Fibroblast of lung (primary cell): ENCODE results near the gene TMEM269. TPM values are rescaled to one million over a fixed set of nuclear protein-coding genes. Genes with fewer than 3 reads are reported as not detected.

ENCODE experiments used
- DNase-seq, 2 donors: peaks; one replicate each; pipeline versions ENCODE4 v3.0.0 to v3.0.0-alpha.2; 2010; ENCODE audit warnings: low read depth in 2 of 2
- H2AFZ ChIP-seq: 2 replicates; pipeline ENCODE4 v1.5.1; 2012; ENCODE audit warnings: low read length, control low read depth, inconsistent platforms
- H3K27ac ChIP-seq: 2 replicates; pipeline ENCODE4 v1.5.1; 2011; ENCODE audit warnings: low read length, control low read depth; ENCODE audit not compliant: insufficient read depth
- H3K27me3 ChIP-seq: 2 replicates; pipeline ENCODE4 v1.5.1; 2011; ENCODE audit warnings: mild to moderate bottlenecking, low read length; ENCODE audit not compliant: control insufficient read depth, insufficient read depth
- H3K36me3 ChIP-seq: 2 replicates; pipeline ENCODE4 v1.5.1; 2011; ENCODE audit warnings: low read length; ENCODE audit not compliant: control insufficient read depth, insufficient read depth
- H3K4me1 ChIP-seq: 2 replicates; pipeline ENCODE4 v1.5.1; 2011; ENCODE audit warnings: low read length; ENCODE audit not compliant: control insufficient read depth, insufficient read depth; ENCODE audit errors: extremely low read depth
- H3K4me2 ChIP-seq: 2 replicates; pipeline ENCODE4 v1.5.1; 2011; ENCODE audit warnings: low read length, control low read depth; ENCODE audit not compliant: insufficient read depth; ENCODE audit errors: extremely low read depth
- H3K4me3 ChIP-seq, 4 experiments: fragments of 200-600 bp in 1 of 4; sonication (generic) in 1 of 4; replicated peaks in 1 of 4; 2 replicates each; pipeline ENCODE4 v1.5.1; 2011 to 2016; ENCODE audit warnings: low read length in 4 of 4, low read depth in 3 of 4, mild to moderate bottlenecking in 3 of 4, control low read depth in 2 of 4, inconsistent platforms in 1 of 4, mixed read lengths in 1 of 4; ENCODE audit not compliant: insufficient read depth in 1 of 4; ENCODE audit errors: control extremely low read depth in 1 of 4
- H3K79me2 ChIP-seq: 2 replicates; pipeline ENCODE4 v1.5.1; 2012; ENCODE audit warnings: mild to moderate bottlenecking, low read length, inconsistent platforms; ENCODE audit not compliant: control insufficient read depth, insufficient read depth
- H3K9ac ChIP-seq: 2 replicates; pipeline ENCODE4 v1.5.1; 2011; ENCODE audit warnings: mild to moderate bottlenecking, low read length, control low read depth; ENCODE audit not compliant: insufficient read depth
- H3K9me3 ChIP-seq: 2 replicates; pipeline ENCODE4 v1.5.1; 2012; ENCODE audit warnings: low read depth, low read length; ENCODE audit not compliant: control insufficient read depth, insufficient read depth
- H4K20me1 ChIP-seq: 2 replicates; pipeline ENCODE4 v1.5.1; 2011; ENCODE audit warnings: low read length; ENCODE audit not compliant: control insufficient read depth, insufficient read depth; ENCODE audit errors: extremely low read depth
- EZH2 ChIP-seq: IDR thresholded peaks from 2 replicates; pipeline ENCODE4 v1.5.1; 2012; ENCODE audit warnings: low read length, control low read depth, mild to moderate bottlenecking; ENCODE audit errors: missing control alignments
- polyA plus RNA-seq, 2 donors: library from polyadenylated mRNA; depleted of rRNA in 1 of 2; stranded (reverse) in 1 of 2; unstranded in 1 of 2; fragments of >200 nt; gene quantifications; 2 replicates each; pipeline ENCODE4 v1.2.1, GENCODE V29; 2011 to 2012; ENCODE audit warnings: missing spikeins in 1 of 2
- total RNA-seq: library from RNA; depleted of rRNA; stranded (reverse); fragments of >200 nt; gene quantifications from 2 replicates; pipeline ENCODE4 v1.2.1, GENCODE V29; 2014
- TF ChIP-seq, protein P1 (sequence below), 2 donors: IDR thresholded peaks in 1 of 2; conservative IDR thresholded peaks in 1 of 2; 1 replicate in 1 of 2; 2 replicates in 1 of 2; pipeline ENCODE4 v1.5.1; 2011 to 2012; ENCODE audit warnings: low read length in 2 of 2, control low read depth in 1 of 2, inconsistent platforms in 1 of 2, low read depth in 1 of 2, mild to moderate bottlenecking in 1 of 2

Gene TMEM269
- total and polyA plus RNA-seq, 2 donors (not counting 1 experiment from before 2014, with no cell fraction given): 0.10 to 0.17 TPM

DNA sequence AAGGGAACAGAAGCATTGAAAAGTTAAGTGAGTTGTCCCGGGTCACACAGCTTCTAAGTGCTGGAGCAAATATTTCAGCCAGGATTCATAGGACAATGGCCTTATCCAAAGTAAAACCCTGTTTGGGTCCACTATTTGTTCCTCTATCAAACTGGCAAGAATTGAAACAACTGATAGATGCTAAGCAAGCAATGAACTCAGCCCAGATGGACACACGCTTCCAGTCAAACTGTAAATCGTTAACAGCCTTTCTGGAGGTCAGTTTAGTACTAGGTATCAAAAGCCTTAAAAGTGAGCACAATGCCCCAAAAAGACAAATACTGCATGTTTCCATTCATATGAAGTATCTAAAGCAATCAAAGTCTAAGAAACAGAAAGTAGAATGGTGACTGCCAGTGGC is 33.2 kb downstream of the TMEM269 start:
- Histone ChIP-seq H4K20me1 (no peaks in the 10 kb centered on the region), H3K4me3 (peak overlapping the region in 2 of 4 experiments; percentile 76 to 79), H3K36me3 (no peaks in the 10 kb centered on the region), H3K27ac (no peak overlapping the region), H3K9ac (no peak overlapping the region), H3K27me3 (no peaks in the 10 kb centered on the region), H3K4me2 (peak overlapping the region; percentile 73), H3K9me3 (no peaks in the 10 kb centered on the region), H3K4me1 (peaks cover 2% of the 10 kb centered on the region), H3K79me2 (peaks cover 2% of the 10 kb centered on the region), H2AFZ (no peak overlapping the region)
- TF ChIP-seq EZH2: no peak
- TF ChIP-seq, protein P1, sequence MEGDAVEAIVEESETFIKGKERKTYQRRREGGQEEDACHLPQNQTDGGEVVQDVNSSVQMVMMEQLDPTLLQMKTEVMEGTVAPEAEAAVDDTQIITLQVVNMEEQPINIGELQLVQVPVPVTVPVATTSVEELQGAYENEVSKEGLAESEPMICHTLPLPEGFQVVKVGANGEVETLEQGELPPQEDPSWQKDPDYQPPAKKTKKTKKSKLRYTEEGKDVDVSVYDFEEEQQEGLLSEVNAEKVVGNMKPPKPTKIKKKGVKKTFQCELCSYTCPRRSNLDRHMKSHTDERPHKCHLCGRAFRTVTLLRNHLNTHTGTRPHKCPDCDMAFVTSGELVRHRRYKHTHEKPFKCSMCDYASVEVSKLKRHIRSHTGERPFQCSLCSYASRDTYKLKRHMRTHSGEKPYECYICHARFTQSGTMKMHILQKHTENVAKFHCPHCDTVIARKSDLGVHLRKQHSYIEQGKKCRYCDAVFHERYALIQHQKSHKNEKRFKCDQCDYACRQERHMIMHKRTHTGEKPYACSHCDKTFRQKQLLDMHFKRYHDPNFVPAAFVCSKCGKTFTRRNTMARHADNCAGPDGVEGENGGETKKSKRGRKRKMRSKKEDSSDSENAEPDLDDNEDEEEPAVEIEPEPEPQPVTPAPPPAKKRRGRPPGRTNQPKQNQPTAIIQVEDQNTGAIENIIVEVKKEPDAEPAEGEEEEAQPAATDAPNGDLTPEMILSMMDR (conservative IDR thresholded peaks at IDR 0.05 in 1 of 2, IDR thresholded peaks at IDR 0.05 in 1 of 2; ENCODE audit: low read depth in 1 of 2, low read length in 2 of 2): no peak
- DNase-seq: no peak

DNA sequence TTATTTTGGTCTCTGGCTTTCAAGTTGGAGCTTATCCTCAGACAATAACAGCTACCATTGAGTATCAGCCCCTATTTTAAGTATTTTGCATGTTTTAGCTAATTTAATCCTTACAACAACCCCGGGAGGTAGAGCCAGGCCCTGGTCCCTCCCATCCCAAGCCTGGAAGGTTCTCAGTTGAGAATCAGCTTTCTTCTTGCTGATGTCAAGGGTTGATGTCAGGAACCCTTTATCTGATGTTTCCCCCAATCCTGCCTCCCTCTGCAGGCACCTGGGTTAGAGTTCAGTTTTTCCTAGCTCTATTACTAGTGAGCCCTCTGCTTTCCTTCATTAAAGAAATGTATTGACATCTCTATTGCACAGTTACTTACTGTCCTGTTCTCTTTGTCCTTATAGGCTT is 36.0 kb downstream of the TMEM269 start:
- H3K27me3 ChIP-seq: no peaks in the 10 kb centered on the region
- H3K36me3 ChIP-seq: no peaks in the 10 kb centered on the region
- peaks cover 2% of the 10 kb centered on the region for H3K79me2 ChIP-seq
- H3K4me3 ChIP-seq: no peak overlapping the region
- H3K9ac ChIP-seq: no peak overlapping the region
- DNase-seq: no peak
- H2AFZ ChIP-seq: no peak overlapping the region
- H3K4me2 ChIP-seq: no peak overlapping the region
- no peaks in the 10 kb centered on the region for H4K20me1 ChIP-seq
- peaks cover 2% of the 10 kb centered on the region for H3K4me1 ChIP-seq
- no peak for TF ChIP-seq EZH2
- TF ChIP-seq, protein P1 (conservative IDR thresholded peaks at IDR 0.05 in 1 of 2, IDR thresholded peaks at IDR 0.05 in 1 of 2; ENCODE audit: low read depth in 1 of 2, low read length in 2 of 2): no peak
- H3K27ac ChIP-seq: no peak overlapping the region
- no peaks in the 10 kb centered on the region for H3K9me3 ChIP-seq

DNA sequence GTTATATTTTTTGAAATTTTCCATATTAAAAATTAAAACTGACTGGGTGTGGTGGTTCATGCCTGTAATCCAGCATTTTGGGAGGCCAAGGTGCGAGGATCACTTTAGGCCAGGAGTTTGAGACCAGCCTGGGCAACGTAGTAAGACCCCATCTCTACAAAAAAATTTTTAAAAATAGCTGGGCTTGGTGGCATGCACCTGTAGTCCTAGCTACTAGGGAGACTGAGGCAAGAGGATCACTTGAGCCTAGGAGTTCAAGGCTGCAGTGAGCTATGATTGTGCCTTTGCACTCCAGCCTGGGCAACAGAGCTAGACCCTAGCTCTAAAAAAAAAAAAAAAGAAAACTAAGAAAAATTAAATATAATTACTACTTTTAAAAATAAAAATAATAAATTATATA is 36.9 kb downstream of the TMEM269 start:
- Histone ChIP-seq H3K4me3 (no peak overlapping the region), H3K79me2 (no peaks in the 10 kb centered on the region), H3K27me3 (no peaks in the 10 kb centered on the region), H2AFZ (no peak overlapping the region), H3K9ac (no peak overlapping the region), H3K27ac (no peak overlapping the region), H3K36me3 (no peaks in the 10 kb centered on the region), H3K4me2 (no peak overlapping the region), H4K20me1 (no peaks in the 10 kb centered on the region), H3K4me1 (no peaks in the 10 kb centered on the region), H3K9me3 (no peaks in the 10 kb centered on the region)
- no peak for DNase-seq
- TF ChIP-seq, protein P1 (conservative IDR thresholded peaks at IDR 0.05 in 1 of 2, IDR thresholded peaks at IDR 0.05 in 1 of 2; ENCODE audit: low read depth in 1 of 2, low read length in 2 of 2): no peak
- TF ChIP-seq EZH2: no peak
